Activated CD4-positive, CD25-positive, alpha-beta regulatory T cell treated with anti-CD3 and anti-CD28 coated beads, Interleukin-2, amount 50 U/mL, for 16 hours (primary cell): ENCODE data around the gene TECPR1.

Experiments used
- DNase-seq: peaks from one replicate; pipeline ENCODE4 v3.0.0-alpha.2; 2020; ENCODE audit warnings: low read depth, low spot score

TECPR1 gene

DNA sequence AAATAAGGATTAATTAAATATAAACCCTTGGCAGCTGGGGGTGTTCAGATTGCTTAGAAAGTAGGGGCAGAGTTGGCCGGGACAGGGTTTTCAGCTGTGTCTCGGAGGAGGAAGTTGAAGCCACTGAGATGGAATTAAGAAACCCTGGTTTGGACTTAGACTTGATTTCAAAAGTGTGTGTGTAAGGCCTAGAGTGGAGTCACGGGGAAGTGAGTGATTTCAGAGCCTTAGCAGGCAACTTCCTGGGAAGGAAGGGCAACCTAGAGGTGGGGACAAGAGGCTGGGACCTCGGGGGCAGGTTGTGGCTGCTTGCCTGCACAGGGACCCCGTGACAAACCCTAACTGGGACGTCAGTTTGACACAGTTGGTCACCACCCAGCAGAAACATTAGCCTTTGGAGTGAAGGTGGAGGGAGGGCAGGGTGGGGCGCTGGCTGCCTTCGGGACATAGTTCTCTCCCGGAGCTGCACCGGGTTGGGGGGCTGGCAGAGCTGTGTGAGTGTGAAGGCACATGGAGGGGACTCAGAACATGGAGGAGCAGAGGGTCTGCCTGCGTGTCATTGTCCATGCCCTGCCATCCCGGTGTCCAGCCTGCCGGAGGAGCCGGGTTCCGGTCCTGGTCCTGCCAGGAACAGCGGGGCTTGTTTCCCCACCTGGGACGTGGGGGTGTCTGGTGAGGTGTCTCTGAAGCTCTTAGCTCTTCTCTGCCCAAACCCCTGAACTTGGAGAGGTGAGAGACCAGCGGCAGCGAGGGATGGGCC lies 31.3 kb upstream of the TECPR1 start:
- no peak for DNase-seq

GRCh38 chr7:98282703-98283102 lies 30.7 kb upstream of the TECPR1 start:
- no peak for DNase-seq

GRCh38 chr7:98281757-98282606 lies 29.9 kb upstream of the TECPR1 start:
- DNase-seq = no peak

DNA sequence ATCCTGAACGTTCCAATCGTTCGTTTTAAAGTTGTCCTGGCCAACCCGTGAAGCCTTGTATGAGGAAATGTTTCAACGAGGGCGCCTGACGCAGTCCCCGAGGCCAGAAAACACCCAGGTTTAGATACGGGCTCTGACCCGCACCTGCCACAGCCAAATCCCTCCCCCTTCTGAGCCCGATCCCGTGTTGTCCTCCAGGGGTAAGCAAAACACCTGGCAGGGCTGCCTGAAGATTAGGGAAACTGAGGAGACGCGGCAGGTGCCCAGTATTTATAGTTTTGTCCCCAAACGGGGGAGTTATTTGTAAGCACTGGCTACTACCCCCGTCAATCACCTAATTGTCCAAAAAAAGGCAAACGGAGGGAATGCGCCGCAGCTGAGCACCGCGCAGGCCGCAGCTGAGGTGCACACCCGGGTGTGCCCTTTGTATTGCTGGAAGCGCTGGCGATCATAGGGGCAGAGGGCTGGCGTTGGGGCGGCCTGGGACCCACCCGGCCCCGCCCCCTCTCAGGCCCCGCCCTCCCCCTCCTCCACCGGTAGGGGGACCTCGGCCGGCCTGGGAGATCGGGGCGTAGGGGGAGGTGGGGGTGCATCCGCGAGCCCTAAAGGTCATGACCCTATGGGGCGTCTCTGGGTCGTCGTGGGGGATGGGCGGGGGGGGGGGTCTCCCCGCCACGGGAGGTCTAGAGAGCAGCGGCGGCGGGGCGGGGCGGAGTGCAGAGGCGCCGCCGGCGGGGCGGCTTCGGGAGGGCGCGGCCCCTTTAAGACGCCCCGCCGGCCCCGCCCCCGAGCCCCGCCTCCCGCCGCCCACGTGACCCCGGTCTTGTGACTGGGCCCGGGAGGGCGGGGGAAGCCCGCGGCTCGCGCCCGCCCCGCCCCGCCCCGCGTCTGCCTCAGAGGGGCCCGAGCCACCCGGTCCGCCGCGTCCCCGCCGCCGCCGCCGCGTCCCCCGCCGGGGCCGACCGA lies 29.0 kb upstream of the TECPR1 start, which contains the start of gene BRI3:
BRI3 (plus strand) TSS at position 896 of the 966 bp plus-strand sequence. CDS start 110 bp downstream, outside the sequence.
- DNase-seq = peak; percentile 83

- no peak for DNase-seq
Observed at GRCh38 chr7:98280296-98280695, 28.3 kb upstream of the TECPR1 start.

DNA sequence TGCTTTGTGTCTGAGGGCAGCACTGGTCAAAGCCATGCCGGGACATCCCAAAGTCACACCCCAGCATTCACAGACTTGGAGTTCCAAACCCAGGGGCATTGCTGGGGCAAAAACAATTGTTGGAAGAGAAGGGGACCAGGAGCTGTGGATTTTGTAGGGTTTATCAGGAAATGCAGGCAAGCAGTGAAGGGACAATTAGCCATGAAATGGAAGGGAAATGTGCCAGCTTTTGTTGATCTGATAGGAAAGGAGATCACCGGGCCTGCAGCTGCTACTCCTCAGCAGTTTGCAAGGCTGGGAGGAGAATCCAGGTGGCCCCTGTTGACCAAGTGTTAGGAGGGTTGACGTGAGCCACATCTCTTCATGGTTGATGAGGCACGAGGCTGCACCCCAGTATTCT lies 26.9 kb upstream of the TECPR1 start:
- DNase-seq = no peak

DNA sequence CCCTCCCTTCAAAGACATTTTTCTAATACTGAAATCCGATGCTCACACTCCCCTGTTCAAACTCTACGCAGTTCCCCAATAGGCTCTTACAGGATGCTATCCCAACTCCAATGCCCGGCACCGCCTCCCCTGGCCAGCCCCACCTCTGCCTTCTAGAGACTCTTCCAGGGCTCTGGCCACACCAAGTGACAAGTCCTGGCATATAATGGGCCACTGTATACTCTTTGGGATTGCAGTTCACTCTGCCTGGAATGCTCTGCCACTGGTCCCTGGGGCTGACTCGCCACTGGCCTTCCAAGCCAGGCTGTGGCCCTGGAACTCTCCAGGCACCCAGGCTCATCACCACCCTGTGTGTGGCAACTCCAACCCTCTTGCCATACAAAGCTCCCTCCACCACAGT lies 26.4 kb upstream of the TECPR1 start:
- no peak for DNase-seq

GRCh38 chr7:98276241-98276761 lies 24.3 kb upstream of the TECPR1 start:
- DNase-seq = no peak

- DNase-seq = no peak
Observed at GRCh38 chr7:98267303-98267702, 15.3 kb upstream of the TECPR1 start.

DNA sequence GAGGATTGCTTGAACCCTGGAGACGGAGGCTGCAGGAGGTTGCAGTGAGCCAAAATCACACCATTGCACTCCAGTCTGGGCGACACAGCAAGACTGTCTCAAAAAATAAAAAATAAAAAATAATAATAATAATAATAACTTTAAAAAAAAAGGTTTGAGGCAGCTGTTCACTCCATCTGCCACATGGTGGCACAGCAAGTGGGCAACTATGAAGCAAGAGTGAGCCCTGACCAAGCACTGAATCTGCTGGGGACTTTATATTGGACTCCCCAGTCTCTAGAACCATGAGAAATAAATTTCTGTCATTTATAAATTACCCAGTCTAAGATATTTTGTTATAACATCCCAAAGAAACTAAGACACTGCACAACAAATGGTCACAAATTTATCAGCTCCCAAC lies 14.8 kb upstream of the TECPR1 start:
- DNase-seq = no peak

- DNase-seq = no peak
Observed at GRCh38 chr7:98265841-98266271, 13.8 kb upstream of the TECPR1 start.

DNA sequence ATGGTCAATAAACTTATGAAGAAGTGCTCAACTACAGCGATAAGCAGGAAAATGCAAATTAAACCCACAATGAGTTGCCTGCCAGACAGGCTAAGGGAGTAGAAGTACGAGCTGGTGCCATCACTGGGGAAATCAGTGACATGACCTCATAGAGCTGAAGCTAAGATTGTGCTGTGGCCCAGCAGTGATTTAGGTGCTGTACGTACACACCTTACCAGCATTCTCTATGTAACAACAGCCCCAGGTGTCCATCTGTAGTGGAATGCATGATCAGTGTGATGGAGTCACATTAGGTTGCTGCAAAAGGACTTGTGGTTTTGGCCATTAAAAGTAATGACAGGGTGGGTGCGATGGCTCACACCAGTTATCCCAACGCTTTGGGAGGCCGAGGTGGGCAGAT lies 5.7 kb upstream of the TECPR1 start:
- no peak for DNase-seq

DNA sequence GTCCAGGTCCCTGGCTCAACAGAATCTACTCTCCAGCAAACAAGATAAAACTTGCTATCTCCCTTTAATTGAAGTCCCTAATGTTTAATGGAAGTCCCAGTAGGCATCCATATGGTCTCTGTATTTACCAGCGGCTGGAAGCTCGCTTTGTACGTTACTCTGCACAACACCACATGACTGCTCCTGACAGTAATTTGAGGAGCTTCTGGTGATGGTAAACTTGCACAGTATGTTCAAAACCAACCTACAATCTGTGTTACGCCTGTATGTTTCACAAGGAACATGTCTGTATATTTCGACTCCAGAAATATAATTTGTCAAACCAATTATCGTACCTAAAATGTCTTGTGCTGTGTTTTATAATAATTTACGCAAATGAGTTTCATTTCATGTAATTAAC lies 4.4 kb upstream of the TECPR1 start:
- no peak for DNase-seq

DNA sequence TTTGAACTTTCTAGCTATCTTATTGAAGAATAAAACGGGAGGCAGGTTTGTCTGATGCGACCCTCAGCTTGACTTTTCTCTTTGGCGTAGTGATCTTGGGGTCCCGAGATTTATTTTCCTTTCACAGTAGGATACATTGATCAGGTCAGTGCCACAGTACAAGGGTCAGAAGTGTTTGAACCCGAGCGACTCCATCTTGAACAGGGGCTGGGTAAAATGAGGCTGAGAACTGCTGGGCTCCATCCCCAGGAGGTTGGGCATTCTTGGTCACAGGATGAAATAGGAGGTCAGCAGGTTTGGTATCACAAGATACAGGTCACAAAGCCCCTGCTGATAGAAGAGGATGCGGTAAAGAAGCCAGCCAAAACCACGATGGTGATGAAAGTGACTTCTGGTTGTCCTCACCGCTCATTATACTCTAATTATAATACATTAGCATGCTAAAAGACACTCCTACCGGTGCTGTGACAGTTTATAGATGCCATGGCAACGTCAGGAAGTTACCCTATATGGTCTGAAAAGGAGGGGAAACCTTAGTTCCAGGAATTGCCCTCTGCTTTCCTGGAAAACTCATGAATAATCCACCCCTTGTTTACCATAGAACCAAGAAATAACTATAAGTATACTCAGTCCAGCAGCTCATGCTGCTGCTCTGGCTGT lies 3.0 kb upstream of the TECPR1 start:
- no peak for DNase-seq

GRCh38 chr7:98254516-98254915 lies 2.5 kb upstream of the TECPR1 start:
- DNase-seq = no peak

DNA sequence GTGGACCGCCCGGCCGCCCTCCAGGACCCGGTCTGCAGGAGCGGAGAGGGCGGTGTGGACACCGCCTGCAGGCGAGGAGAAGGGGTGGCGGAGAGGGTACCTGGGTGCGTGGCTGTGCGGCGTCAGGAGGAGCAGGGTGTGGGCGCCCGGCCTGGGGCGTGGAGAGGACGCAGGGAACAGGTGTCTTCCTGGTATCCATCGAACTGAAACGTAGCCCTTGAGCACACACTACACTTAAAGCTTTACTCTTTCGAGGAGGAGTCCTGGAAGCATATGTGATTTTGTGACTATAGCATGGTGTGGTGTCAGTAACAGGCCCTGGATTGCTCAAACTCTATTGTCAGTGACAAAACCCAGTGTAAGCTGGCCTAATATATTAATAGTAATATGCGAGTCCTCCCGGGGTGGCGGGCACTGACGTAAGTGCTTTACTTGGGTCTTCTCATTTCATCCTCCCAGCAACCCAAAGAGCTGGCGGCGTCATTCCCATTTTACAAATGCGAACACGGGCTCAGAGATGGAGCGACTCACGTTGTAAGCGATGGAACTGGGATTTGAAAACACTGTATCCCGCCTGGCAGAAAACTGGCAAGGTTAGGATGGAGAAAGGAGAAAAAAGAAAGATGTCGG lies 508 bp upstream of the TECPR1 start:
- DNase-seq = no peak

DNA sequence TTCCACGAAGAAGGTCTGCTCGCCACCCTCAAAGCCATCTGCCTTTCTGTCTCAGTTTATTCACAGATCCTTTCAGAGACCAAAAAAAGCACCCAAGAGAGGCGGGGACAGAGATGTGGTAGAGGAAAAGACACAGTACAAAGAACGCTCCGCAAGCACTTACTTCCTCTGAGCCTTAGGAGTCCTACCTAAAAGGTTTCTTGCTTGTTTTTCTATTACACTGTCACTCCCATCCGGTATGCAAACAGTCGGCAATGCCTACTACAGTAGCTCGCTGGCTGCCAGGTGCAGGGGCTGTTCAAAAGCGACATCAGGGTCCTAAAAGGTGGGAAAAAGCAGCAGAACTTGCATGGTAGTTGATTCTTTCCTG lies 816 bp downstream of the TECPR1 start:
- DNase-seq = peak; percentile 16

DNA sequence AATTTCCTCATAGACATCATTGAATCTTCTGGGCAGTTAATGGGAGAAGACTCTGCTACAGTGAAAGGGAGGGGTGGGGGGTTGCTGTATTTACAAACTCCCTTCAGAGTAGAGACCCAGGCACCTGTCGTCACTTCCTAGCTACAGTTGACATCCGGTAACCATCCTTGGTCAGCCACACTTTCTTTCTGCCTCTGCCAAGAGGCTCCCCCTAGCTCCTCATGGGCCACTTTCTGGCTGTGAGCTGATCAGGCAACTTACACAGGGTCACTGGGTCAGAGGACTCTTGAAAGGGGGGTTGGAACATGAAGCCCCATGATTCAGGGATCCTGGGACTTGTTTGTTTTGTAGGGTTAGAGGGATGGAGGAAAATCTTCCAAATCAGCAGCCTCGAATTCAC lies 1.2 kb downstream of the TECPR1 start:
- DNase-seq = peak; percentile 8

DNA sequence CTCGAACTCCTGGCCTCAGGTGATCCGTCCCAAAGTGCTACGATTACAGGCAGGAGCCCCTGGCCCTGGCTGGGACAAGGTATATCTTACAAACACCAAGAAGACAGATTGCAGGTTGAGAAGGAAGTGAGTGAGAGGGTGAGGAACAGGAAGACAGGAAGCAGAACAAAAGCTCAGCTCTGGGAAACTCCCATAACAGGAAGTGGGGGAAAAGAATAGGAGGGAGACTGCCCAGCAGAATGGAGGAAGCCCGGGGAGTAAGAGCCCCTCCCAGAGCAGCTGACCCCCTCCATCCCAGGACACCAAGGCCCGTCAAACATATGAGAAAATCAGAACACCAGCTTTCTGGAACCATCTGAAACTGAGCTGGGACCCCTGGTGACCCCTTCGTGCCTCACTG lies 2.9 kb downstream of the TECPR1 start:
- no peak for DNase-seq

GRCh38 chr7:98248156-98248555 lies 3.9 kb downstream of the TECPR1 start:
- no peak for DNase-seq
